Fibroblast of villous mesenchyme (primary cell): ENCODE results near the gene ARRDC5. TPM values are rescaled to one million over a fixed set of nuclear protein-coding genes. Genes with fewer than 3 reads are reported as not detected.

Experiments
- DNase-seq: peaks from one replicate; pipeline ENCODE4 v3.0.0-alpha.2; 2010; ENCODE audit warnings: low read depth
- H3K4me3 ChIP-seq: 2 replicates; pipeline ENCODE4 v1.5.1; 2011; ENCODE audit warnings: low read depth, mild to moderate bottlenecking, low read length
- CTCF ChIP-seq: IDR thresholded peaks from 2 replicates; pipeline ENCODE4 v1.5.1; 2012; ENCODE audit warnings: low read depth, mild to moderate bottlenecking, low read length; ENCODE audit not compliant: insufficient read depth
- total RNA-seq: library from RNA; depleted of rRNA; stranded (reverse); fragments of >200 nt; gene quantifications from 2 replicates; pipeline ENCODE4 v1.2.3, GENCODE V29; 2012

ARRDC5 gene
- total RNA-seq, 1 donor: not detected

GRCh38 chr19:4916292-4917082 lies 13.8 kb upstream of the ARRDC5 start:
- DNase-seq: no peak
- H3K4me3 ChIP-seq: no peak overlapping the region
- no peak for TF ChIP-seq CTCF

GRCh38 chr19:4914736-4915501 lies 12.2 kb upstream of the ARRDC5 start:
- H3K4me3 ChIP-seq: no peak overlapping the region
- TF ChIP-seq CTCF: no peak
- DNase-seq: peak; percentile 92

- TF ChIP-seq CTCF: no peak
- peak; percentile 14 for DNase-seq
- no peak overlapping the region for H3K4me3 ChIP-seq
Observed at GRCh38 chr19:4913996-4914735, 11.5 kb upstream of the ARRDC5 start.

GRCh38 chr19:4911786-4912672 lies 9.3 kb upstream of the ARRDC5 start:
- peak; percentile 99 for DNase-seq
- peak; percentile 71 for TF ChIP-seq CTCF
- H3K4me3 ChIP-seq: peak overlapping the region; percentile 68

- peak overlapping the region; percentile 68 for H3K4me3 ChIP-seq
- DNase-seq: peak; percentile 10
Observed at GRCh38 chr19:4911314-4911713, 8.6 kb upstream of the ARRDC5 start.

More at GRCh38 chr19:4911314-4911713, 8.6 kb upstream of the ARRDC5 start:
- TF ChIP-seq CTCF: no peak
